Mammary epithelial cell (primary cell): ENCODE results near the gene ZNF341.

Experiments
- EZH2 ChIP-seq: IDR thresholded peaks from 2 replicates; pipeline ENCODE4 v1.6.1; 2012; ENCODE audit warnings: low read length, inconsistent platforms, borderline replicate concordance
- TF ChIP-seq, protein P1 (sequence below), 2 donors: IDR thresholded peaks in 1 of 2; conservative IDR thresholded peaks in 1 of 2; 2 replicates each; pipeline ENCODE4 v1.5.1; 2011 to 2012; ENCODE audit warnings: inconsistent platforms in 2 of 2, low read length in 2 of 2, mild to moderate bottlenecking in 2 of 2, control low read depth in 1 of 2, low read depth in 1 of 2; ENCODE audit not compliant: insufficient read depth in 1 of 2; ENCODE audit errors: extremely low read depth in 1 of 2

GRCh38 chr20:33781133-33781532, 49.3 kb downstream of the ZNF341 start:
- TF ChIP-seq, protein P1, sequence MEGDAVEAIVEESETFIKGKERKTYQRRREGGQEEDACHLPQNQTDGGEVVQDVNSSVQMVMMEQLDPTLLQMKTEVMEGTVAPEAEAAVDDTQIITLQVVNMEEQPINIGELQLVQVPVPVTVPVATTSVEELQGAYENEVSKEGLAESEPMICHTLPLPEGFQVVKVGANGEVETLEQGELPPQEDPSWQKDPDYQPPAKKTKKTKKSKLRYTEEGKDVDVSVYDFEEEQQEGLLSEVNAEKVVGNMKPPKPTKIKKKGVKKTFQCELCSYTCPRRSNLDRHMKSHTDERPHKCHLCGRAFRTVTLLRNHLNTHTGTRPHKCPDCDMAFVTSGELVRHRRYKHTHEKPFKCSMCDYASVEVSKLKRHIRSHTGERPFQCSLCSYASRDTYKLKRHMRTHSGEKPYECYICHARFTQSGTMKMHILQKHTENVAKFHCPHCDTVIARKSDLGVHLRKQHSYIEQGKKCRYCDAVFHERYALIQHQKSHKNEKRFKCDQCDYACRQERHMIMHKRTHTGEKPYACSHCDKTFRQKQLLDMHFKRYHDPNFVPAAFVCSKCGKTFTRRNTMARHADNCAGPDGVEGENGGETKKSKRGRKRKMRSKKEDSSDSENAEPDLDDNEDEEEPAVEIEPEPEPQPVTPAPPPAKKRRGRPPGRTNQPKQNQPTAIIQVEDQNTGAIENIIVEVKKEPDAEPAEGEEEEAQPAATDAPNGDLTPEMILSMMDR (conservative IDR thresholded peaks at IDR 0.05 in 1 of 2, IDR thresholded peaks at IDR 0.05 in 1 of 2; ENCODE audit: extremely low read depth in 1 of 2, insufficient read depth in 1 of 2, low read depth in 1 of 2, low read length in 2 of 2): no peak
- no peak for TF ChIP-seq EZH2
